Tongue (tissue), 2 donors: ENCODE data around the gene FPR3. TPM values are rescaled to one million over a fixed set of nuclear protein-coding genes. Genes with fewer than 3 reads are reported as not detected.
A peak's percentile ranks its signal among the peaks of the same experiment; 100 is the strongest.
"Not testable (repeated sequence)": the region's sequence is repeated elsewhere in the genome, so short reads cannot be mapped to it uniquely, and the experiment has no call there.

Source experiments
- DNase-seq: peaks from one replicate; pipeline ENCODE4 v3.0.0-alpha.2; 2015
- total RNA-seq: library from RNA; depleted of rRNA; stranded (reverse); fragments of >200 nt; gene quantifications from one replicate; pipeline ENCODE4 v1.2.3, GENCODE V29; 2014

Gene FPR3
- total RNA-seq, 1 donor from 2014 or later, result 1.4 TPM

DNA sequence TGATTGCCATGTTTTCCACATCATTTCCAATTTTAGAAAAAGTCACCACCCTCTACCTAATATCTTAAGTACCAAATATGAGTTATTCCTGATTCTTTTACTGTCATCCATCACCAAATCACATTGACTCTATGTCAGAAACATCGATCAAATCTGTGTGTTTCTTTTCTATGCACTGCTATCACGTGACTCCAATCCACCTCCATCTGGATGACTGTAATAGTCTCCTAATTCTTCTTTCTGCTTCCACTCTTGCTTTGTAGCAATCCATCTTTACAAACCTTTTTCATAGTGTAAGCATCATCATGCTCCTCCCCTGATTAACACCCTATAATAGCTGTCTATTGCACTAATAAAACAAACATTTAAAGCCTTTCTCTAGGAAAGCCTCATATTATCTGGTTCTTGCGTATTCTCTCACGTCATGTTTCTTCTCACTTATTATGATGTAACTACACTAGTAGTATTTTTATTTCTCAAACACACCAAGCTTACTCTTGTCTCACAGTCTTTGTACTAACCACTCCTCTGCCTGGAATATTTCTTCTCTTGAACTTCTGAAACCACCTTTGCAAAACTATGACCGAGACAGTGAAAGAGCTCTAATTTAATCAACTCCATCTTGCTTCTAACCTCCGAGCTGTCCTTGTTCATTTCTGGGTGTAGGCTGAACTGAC, 10.7 kb upstream of the FPR3 start:
- no peak for DNase-seq

DNA sequence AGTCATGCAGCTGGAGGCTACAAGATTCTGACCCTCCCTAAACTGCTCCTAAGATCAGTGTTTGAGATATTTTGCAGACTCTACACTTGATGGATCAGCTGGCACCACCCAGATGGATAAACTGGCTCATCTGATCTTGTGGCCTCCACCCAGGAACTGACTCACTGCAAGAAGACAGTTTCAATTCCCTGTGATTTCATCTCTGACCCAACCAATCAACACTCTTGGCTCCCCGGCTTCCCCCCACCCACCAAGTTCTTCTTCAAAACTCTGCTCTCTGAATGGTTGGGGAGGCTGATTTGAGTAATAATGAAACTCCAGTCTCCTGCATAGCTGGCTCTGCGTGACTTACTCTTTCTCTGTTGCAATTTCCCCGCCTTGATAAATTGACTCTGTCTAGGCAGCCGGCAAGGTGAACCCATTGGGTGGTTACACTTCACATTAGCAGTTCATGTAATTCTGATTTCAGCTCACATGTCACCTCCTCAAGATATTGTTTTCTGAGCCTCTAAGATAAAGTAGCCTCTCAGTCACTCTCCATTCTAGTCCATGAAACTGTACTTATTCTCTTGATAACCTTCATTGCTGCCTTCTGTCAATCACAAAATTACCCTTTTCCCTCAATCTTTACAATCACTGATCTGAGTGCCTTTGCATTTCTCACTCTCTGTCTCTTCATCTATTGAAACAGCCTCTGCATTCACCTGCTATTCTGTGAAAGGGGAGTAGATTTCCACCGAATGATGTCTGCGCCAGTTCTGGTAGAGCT, 9.9 kb upstream of the FPR3 start:
- DNase-seq, result peak; percentile 8

DNA sequence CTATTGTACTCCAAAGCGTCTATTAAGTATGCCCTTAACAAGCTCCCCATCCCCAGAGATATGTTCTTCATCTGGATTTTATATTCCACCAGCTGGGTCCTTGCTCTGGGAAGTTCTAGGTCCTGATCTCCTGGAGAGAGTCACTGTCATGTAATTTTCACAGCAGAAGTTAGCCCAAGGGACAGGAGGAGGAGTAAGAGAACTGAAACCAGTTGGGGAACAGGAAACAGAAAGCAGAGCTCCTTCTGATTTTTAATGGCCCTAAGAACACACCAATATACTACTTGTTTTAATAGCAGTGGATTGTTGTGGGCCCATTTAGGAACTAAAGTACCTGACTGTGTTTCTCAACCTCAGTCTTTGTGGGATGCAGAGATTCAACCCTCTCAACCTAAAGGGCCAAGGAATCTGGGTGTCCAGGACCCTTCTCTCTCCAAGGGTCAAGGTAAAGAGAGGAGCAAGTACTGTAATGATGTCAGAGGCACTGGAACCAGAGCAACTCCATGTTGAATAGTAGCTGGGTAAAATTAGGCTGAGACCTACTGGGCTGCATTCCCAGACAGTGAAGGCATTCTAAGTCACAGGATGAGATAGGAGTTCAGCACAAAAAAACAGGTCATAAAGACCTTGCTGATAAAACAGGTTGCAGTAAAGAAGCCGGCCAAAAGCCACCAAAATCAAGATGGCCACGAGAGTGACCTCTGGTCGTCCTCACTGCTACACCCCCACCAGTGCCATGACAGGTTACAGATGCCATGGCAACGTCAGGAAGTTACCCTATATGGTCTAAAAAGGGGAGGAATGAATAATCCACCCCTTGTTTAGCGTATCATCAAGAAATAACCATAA, 8.1 kb upstream of the FPR3 start:
- no peak for DNase-seq

DNA sequence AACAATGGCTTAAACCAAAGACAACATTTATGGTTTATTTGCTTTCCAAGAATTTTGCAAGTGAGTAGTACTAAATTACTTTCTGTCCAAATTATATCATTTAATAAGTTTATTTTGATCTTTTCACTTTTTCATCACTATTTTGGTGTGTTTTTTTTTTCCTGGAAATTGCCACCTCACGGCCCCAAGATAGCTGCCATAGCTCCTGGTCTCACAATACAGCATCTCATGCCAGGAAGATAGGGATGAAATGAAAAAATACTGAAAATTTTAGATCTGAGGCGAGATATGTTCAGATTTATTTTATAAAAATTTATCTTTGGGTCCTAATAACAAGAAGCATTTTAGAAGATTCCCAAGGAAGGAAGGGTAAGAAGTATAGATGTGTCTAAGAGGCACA, 6.9 kb upstream of the FPR3 start:
- no peak for DNase-seq

DNA sequence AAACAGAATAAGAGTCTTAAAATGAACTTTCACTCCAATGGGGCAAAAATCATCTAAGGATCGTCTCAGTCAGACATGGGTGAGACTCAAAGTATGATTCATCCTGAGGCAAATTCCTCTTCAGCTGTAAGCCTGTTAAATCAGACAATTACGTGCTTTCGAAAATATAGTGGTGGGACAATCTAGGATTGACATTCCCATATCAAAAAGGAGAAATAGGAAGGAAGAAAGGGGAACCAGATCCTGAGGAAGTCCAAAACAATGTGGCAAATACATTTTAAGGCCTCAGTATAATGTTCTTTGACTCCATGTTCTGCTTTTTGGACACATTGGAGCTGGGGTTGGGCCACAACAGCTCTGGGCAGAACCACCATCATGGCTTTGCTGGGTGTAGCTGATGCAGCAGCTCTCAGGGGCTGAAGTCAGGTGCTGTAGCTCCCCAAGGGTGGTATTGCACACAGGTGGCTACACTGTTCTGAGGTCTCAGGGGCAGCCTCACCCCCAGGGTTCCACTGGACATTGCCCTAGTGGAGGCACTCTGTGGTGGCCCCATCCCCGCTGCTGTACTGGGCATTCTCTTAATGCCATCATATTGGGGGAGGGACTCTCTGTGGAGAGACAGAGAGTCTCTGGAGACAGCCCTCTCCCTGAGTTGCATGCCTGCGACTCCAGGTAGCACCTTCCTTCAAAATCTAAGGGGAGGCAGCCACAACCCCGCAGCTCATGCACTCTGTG, 5.7 kb upstream of the FPR3 start:
- DNase-seq, result no peak

DNA sequence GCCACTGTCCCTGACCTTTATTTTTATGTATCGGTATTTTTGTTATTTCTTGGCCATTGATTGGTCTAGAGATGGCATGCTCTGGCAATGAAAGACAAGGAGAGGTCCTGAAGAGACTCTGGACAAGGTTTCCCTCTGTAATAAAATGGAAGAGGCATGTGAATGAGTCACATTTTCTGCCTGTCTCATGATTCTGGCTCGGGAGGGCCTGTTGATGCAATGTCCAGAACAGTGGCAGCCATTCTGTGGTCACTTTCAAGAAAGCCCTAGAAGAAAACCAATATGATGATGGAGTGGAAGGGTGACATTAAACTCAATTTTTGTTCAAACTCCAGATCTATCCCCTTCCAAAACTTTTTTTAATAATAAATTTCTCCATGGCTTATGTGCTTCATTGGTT, 2.0 kb upstream of the FPR3 start:
- DNase-seq, result no peak

DNA sequence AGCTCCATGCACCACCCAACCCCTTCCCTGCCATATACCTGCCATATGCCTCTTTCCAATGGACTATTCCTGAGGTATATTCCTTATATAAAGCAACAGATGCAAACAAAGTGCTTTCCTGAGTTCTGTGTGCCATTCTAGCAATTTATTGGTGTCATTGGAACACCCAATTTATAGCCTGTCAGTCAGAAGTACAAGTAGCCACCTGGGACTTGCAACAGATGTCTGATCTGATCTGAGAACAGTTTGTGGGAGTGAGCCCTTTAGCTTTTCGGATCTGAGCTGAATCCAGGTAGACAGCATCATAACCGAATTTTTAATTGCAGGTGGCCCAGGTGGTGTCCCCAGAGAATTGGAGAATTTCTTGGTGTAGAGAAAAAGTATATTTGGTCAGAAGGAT, 963 bp upstream of the FPR3 start:
- DNase-seq, result no peak

DNA sequence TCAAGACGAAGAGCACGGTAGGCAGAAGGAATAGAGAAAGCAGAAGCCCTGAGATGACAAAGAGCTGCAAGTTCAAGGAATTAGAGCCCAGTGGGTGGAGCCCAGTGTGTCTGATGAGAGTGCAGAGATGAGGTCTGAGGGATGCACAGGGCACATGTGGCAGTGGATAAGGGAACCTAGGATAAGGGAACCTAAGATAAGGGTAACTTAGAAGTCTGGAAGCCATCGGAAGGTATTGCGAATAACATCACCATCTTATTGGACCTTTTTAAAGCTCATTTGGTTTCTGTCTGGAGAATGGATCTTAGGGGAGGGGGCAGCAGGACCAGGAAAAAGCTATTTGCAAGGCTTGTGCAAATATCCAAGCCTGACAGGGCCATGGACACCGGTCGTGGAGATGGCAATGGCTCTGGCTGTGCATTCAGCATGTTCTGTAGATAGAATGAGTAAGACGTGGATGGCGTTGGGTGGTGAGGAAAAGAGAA, 1.3 kb downstream of the FPR3 start:
- no peak for DNase-seq

DNA sequence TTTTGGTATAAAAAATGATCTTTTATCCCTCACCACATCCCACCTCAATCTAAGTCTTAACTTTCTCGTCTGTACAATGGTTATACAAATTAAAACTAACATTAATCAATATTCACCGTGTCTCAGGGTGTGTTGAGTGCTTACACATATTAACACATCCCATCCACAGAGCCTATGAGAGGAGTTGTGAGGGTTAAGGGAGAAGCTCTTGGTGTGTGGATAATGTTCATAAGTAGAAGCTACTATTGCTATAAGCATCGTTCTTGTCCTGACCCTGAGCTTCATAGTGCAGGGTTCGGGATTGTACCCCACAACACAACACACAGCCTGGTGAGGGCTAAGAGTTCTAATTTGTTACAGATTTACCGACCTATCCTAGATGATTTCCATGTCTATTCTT, 2.5 kb downstream of the FPR3 start:
- DNase-seq, result no peak

DNA sequence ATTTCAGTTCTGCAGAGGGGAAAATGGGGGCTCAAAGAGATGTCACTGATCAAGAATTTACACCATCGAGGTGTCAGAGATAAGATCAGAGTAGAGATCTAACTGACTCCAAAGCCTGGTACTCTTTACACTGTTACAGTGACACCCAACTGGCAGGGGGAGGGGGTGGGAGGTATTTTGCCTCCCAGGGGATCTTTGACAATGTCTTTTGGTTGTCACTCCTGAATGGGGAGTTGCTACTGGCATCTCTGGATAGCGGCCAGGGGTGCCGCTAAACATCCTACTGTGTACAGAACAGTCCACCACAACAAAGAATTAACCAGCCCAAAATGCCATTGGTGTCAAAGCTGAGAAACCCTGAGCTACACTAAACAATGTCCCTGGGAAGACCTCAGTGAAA, 3.1 kb downstream of the FPR3 start:
- no peak for DNase-seq

DNA sequence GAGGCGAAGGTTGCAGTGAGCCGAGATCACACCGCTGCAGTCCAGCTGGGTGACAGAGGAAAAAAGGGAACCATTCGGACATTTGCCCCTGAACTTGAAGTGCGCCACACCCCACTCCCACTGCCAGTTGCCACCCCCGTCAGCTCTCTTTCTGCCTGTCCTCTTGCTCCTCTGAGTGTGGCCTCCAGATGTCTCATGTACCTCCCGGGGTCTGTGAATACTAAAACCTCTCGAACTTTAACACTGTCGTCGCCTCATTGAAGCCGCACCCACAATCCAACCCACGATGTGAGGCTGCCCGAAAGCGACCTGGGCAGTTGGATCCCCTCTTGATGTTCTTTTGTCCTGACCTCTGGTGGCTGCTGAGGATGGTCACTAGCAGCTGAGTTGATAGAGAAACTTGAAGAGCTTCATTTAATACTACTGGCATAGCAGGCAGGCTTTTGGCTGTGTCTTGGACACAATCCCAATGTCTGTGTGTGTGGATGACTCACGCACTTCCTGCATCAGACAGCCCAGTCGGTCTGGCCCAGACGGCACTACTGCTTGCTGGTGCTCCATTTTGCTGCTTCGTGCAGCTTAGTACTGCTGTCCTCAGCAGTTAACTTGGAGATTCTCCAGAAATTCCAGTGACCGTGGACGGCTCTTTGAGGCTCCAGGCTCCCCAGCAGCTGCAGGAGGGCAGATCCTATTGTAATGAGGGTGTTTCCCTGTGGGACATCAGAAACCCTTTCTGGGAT, 4.2 kb downstream of the FPR3 start:
- peak; percentile 61 for DNase-seq

DNA sequence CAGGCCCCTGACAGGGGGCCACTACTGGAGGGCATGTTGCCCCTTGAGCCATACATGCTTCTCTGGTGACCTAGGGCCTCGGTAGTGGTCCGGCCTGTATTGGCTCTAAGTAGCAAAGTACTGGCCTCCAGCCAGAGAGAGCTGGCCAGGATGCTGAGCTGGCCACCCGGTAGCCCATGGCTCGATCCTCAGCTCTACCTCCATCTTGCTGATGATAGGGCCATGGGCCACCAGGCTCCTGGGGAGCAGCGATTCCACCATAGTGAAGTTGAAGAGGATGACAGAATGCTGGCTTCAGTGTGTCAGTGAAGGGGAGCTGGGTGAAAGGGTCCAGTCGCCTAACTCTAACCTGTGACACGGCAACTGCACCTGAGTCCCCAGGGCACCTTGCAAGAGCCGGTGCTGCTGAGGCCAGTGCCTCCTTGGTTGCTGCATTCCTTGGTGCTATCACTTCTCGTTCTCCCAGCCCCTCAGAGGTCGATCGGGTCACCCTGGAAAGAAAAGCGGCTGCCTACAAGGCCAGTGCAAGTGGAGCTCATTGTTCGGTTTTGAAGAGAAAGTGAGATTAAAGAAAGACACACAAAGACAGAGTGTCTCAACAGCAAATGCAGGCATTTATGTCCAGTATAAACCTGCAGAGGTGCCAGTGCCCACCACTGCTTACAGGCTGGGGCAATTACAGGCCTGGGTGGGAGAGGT, 5.0 kb downstream of the FPR3 start:
- no peak for DNase-seq

DNA sequence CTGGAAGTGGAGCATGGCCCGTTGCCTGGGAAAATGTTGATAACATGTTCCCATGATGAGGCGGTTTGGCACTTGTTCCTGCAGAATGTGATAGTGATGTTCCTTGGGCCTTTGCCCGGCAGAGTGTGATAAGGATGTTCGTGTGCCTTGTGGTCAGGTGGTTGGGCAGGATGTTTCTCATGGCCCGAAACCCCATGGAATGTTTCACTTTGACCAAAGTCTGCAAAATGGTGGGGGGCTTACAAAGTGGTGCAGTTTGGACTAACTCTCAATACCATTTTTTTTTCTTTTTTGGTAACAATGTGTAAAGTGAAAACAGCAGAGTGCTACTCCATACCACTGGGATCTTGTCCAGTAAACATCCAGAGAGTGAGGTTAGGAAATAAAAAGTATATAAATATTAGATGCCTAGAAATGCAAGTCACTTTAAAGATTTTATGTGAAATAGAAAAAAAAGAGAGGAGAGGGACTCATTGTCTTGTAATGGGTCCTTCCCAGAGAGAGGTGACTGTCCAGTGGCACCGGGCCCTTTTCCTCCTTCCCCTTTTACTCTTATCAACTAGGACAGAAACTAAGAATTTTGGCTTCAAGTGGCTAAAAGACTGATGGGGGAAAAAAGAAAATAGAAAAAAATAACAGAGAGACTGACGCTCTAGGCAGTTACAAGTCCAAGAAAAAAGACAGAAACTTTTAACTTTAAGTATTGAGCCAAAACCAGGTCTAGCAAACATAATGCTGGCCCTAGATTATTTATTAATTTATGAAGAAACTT, 5.7 kb downstream of the FPR3 start:
- no peak for DNase-seq

DNA sequence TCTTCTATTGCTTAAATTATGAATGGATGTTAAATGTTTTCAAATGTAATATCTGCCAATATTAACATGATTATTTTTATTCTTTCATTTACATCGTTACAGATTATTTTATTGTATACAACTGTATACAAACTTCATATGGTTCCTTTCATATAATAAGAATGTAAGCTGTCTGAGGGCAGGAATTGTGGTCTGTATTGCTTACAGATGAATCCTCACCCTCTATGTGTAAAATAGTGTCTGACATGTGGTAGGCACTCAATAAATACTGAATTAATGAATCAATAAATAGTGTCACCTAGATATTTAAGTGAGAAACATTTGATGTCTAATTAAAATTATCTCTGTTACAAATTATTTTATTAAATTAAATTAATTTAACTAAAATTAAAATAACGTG, 7.8 kb downstream of the FPR3 start:
- no peak for DNase-seq

DNA sequence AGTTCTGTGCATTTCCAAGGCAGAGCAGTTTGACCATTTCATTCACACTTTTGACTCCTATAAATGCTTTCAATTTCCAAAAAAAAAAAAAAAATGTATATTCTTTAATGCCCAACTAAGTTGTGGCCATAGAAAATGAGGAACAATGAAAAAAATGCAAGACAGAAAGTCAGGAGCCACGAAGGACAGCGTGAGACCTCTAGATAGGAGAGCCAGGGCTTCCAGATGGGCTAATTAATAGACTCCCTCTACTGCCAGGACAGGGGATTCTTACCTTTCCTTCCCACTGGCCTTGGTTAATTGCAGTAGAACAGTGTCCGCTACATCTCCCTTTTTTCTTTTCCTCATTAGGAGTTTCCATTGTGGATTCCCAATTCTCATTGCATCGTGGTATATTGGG, 8.6 kb downstream of the FPR3 start:
- DNase-seq, result no peak

DNA sequence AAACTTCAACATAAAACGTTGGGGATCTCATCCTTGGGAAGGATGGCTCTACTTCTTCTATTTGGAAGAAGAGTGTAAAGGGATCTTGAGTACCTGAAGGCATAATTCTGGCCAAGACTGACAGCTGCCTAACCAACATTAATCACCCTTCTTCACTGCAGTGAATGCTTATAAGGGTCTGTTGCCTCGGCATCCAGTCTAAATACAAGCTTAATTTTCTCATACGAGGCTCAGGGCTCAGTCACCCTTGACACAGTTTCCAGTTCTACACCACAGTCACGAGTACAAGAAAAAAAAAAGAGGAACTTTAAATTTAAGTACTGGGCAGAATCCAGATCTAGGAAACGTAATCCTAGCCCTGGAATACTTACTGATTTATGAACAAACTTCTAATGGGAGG, 9.0 kb downstream of the FPR3 start:
- DNase-seq, result no peak

DNA sequence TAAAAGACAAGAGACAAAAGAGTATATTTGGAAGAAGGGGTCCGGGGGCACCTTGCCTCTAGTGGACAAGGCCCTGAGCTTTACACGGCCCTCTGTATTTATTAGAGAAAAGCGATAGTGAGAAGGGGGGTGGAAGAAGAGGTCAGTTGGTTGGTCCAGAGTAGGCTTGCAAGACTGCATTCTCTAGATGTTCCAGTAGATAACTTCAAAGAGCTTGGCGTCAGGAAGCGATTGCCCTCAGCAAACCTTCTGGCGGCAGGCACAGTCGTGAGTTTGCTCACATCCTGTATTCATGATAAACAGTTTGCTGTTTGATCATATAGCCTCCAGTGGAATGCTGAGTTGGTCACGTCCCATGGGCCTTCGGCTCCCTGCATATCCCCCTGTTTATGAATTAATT, 9.8 kb downstream of the FPR3 start:
- not testable (repeated sequence) for DNase-seq

DNA sequence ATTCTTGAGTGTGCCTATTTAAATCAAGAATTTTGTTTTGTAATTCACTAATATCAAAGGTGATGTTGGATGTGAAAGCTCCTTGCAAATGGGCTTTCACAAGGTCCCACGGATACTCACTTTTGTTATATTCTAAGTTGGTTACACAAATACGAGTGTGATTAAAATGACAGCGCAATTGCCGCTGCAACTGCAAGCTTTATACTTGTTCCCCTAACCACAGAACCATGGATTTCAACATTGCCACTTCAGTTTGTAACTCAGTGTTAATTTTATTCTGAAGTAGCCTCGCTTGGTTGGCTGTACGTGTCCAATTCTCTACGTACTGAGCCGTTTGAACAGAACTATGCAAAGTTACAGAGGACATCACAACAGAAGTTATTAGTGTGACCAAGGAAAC, 10.4 kb downstream of the FPR3 start:
- DNase-seq, result not testable (repeated sequence)

DNA sequence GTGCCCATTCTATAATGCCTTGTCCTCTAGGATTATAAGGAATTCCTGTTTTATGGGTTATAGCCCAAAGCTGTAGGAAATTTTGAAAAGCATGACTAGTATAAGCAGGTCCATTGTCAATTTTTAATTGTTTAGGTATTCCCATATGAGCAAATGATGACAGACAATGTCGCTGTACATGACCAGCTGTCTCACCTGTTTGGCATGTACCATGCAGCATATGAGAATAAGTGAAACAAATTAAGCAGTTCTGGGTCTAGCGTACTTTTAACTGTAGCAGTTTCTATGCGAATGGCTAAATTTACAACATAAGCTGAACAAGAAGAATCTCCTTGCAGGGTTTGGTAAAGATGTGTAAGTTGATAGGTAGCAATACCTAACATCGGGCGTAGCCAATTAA, 11.6 kb downstream of the FPR3 start:
- not testable (repeated sequence) for DNase-seq

DNA sequence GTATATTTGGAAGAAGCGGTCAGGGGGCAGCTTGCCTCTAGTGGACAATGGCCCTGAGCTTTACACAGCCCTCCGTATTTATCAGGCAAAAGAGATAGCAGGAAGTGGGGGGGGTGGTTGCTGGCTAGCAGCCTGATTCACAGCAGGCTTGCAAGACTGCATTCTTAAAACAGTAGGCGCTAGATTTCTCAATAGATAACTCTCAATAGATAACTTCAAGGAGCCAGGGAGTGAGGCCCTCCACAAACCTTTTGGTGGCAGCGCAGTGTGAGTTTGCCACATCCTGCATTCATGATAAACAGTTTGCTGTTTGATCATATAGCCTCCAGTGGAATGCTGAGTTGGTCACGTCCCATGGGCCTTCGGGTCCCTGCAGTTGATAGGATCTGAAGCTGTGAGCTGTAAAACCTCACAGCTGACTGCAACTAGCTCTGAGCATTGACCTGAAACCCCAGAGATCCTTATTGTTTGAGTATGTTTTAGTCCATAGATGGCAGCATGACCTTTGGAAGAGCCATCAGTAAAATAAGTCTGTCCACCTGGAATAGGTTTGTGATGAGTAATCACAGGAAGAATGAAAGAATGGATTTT, 12.2 kb downstream of the FPR3 start:
- DNase-seq, result no peak
